RWPE2 (cell line): ENCODE measurements around the gene ACHE.

Source experiments
- ATAC-seq: fragments of 200-7000 bp; cut with Tn5 transposase; 3 replicates; pipeline ENCODE4 v1.9.1; 2021; ENCODE audit warnings: low read depth
- DNase-seq: peaks from one replicate; pipeline ENCODE4 v3.0.0-alpha.2; 2020; ENCODE audit warnings: low spot score
- H3K27ac ChIP-seq: fragments of 450-650 bp; 2 replicates; pipeline ENCODE4 v1.5.1; 2017; ENCODE audit warnings: mild to moderate bottlenecking; ENCODE audit not compliant: poor library complexity, severe bottlenecking
- H3K27me3 ChIP-seq: fragments of 250-450 bp; sonication (Bioruptor Pico); 2 replicates; pipeline ENCODE4 v1.5.1; 2021; ENCODE audit warnings: mild to moderate bottlenecking, moderate library complexity; ENCODE audit not compliant: insufficient read depth, poor library complexity, severe bottlenecking
- H3K36me3 ChIP-seq: fragments of 250-450 bp; sonication (Bioruptor Pico); 2 replicates; pipeline ENCODE4 v1.5.1; 2020; ENCODE audit warnings: low read depth, mild to moderate bottlenecking, moderate library complexity
- H3K4me1 ChIP-seq: fragments of 250-450 bp; sonication (Bioruptor Pico); 2 replicates; pipeline ENCODE4 v1.5.1; 2021; ENCODE audit warnings: mild to moderate bottlenecking, moderate library complexity; ENCODE audit not compliant: insufficient read depth, poor library complexity, severe bottlenecking
- H3K4me3 ChIP-seq: fragments of 250-450 bp; sonication (Bioruptor Pico); 2 replicates; pipeline ENCODE4 v1.5.1; 2021; ENCODE audit warnings: mild to moderate bottlenecking, moderate library complexity; ENCODE audit not compliant: severe bottlenecking
- H3K9me3 ChIP-seq: fragments of 250-450 bp; sonication (Bioruptor Pico); 2 replicates; pipeline ENCODE4 v1.5.1; 2021; ENCODE audit warnings: mild to moderate bottlenecking, moderate library complexity; ENCODE audit not compliant: severe bottlenecking
- TF ChIP-seq, protein P1 (sequence below): fragments of 450-650 bp; IDR thresholded peaks from one replicate; pipeline ENCODE4 v1.5.1; 2017; ENCODE audit warnings: mild to moderate bottlenecking, moderate library complexity; ENCODE audit not compliant: poor library complexity, severe bottlenecking

ACHE gene

DNA sequence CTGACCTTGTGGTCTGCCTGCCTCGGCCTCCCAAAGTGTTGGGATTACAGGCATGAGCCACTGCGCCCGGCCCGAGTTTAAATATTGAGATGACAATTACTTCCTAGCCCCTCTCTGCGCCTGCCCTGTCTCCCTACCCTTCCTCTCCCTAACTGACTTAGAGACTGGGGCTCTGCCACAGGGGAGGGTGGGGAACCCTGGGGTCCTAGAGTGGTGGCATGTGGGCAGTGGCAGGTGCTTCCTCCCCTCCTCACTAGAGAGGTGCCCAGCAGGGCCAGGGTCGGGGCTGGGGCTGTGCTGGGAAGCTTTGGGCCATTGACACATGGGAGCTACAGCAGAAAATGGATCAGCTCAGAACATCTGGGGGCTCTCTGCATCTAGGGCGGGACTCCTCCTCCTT, 7.0 kb upstream of the ACHE start:
- TF ChIP-seq, protein P1, sequence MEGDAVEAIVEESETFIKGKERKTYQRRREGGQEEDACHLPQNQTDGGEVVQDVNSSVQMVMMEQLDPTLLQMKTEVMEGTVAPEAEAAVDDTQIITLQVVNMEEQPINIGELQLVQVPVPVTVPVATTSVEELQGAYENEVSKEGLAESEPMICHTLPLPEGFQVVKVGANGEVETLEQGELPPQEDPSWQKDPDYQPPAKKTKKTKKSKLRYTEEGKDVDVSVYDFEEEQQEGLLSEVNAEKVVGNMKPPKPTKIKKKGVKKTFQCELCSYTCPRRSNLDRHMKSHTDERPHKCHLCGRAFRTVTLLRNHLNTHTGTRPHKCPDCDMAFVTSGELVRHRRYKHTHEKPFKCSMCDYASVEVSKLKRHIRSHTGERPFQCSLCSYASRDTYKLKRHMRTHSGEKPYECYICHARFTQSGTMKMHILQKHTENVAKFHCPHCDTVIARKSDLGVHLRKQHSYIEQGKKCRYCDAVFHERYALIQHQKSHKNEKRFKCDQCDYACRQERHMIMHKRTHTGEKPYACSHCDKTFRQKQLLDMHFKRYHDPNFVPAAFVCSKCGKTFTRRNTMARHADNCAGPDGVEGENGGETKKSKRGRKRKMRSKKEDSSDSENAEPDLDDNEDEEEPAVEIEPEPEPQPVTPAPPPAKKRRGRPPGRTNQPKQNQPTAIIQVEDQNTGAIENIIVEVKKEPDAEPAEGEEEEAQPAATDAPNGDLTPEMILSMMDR, result no peak
- Histone ChIP-seq H3K27ac (no peak overlapping the region), H3K27me3 (no peaks in the 10 kb centered on the region), H3K4me3 (no peak overlapping the region), H3K9me3 (no peaks in the 10 kb centered on the region), H3K4me1 (no peaks in the 10 kb centered on the region), H3K36me3 (no peaks in the 10 kb centered on the region)
- no peak for DNase-seq
- ATAC-seq, result no peak

DNA sequence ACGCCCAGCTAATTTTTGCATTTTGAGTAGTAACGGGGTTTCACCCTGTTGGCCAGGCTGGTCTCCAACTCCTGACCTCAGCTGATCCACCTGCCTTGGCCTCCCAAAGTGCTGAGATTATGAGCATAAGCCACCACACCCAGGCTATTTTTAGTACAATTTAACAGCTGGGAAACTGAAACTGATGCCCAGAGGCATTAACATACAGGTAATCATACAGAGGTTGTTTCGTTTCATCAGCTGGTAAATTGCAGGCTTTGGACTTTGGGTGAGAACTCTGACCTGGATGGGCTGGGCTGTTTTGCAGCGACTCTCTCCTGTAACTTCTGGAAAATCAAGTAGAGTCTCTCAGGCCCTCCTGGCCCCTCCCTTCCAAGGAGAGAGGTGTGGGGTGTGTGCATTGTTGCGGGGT, 6.2 kb upstream of the ACHE start:
- H3K9me3 ChIP-seq, result no peaks in the 10 kb centered on the region
- no peak overlapping the region for H3K4me3 ChIP-seq
- DNase-seq, result no peak
- no peak for ATAC-seq
- no peaks in the 10 kb centered on the region for H3K36me3 ChIP-seq
- H3K27me3 ChIP-seq, result peaks cover 3% of the 10 kb centered on the region
- H3K27ac ChIP-seq, result no peak overlapping the region
- TF ChIP-seq, protein P1, result no peak
- H3K4me1 ChIP-seq, result no peaks in the 10 kb centered on the region

DNA sequence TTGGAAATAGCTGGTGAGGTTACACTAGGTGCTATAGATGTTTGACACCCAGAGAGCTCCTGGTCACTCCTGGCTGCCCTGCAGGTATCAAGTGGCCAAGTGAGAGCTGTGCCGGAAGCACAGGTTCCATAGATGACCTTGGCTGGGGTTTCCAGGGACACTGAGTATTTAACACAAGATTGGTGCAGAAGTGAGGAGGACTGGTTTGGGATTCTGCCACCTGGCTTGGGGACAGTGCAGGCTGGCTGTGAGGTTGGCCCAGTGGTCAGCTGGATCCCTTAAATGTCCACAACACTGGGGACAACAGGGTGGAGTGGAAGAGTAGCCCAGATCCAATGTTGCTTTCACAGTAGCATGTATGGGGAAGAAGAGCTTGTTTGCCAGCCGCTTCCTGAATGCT, 5.3 kb upstream of the ACHE start:
- TF ChIP-seq, protein P1, result no peak
- Histone ChIP-seq H3K27me3 (peaks cover 10% of the 10 kb centered on the region), H3K27ac (no peak overlapping the region), H3K36me3 (no peaks in the 10 kb centered on the region), H3K9me3 (no peaks in the 10 kb centered on the region), H3K4me1 (no peaks in the 10 kb centered on the region), H3K4me3 (no peak overlapping the region)
- ATAC-seq, result no peak
- no peak for DNase-seq

DNA sequence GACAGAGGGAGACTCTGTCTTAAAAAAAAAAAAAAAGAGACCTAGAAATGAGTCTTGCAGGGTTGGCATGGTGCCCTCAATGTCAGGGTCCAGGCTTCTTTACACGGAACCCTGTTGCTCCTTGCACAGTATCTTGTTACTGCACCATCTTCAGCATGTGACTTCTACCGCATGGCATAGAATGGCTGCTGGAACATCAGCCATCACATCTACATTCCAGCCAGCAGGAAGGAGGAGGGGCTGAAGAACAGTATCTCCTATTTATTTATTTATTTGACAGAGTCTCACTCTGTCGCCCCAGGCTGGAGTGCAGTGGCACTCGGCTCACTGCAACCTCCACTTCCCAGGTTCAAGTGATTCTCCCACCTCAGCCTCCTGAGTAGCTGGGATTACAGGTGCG, 3.7 kb upstream of the ACHE start:
- H3K36me3 ChIP-seq, result no peaks in the 10 kb centered on the region
- H3K27me3 ChIP-seq, result peaks cover 23% of the 10 kb centered on the region
- H3K4me3 ChIP-seq, result no peak overlapping the region
- TF ChIP-seq, protein P1, result no peak
- H3K9me3 ChIP-seq, result no peaks in the 10 kb centered on the region
- ATAC-seq, result no peak
- no peaks in the 10 kb centered on the region for H3K4me1 ChIP-seq
- DNase-seq, result no peak
- H3K27ac ChIP-seq, result no peak overlapping the region

DNA sequence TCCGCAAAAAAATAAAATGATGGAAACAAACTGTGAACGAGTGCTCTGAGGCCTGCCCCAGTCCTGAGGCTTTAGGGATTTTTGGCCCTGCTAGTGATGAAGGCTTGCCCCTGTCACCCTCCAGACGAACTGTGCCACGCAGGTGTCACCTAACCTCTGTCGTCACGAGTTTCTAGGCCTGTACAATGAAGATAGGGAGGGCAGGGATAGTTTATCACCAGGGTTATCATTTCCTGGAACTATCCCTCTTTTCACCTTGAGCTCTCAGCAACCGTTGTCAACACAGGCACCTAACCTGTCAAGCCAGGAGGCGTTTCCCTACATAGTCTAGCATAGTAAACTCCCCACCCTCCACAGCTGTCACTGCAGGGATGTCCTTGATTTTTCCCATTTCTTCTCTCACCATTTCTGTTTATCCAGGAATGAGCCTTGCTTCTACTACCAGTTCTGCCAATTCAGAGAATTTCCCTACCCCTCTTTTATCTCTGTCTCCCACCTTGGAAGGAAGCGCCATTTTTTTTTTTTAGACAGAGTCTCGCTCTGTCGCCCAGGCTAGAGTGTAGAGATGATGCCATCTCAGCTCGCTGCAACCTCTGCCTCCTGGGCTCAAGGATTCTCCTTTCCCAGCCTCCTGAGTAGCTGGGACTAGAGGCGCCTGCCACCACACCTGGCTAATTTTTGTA, 2.2 kb upstream of the ACHE start:
- H3K4me3 ChIP-seq, result no peak overlapping the region
- ATAC-seq (no peak), DNase-seq (no peak)
- H3K9me3 ChIP-seq, result no peaks in the 10 kb centered on the region
- no peaks in the 10 kb centered on the region for H3K36me3 ChIP-seq
- H3K4me1 ChIP-seq, result no peaks in the 10 kb centered on the region
- no peak overlapping the region for H3K27ac ChIP-seq
- H3K27me3 ChIP-seq, result peaks cover 23% of the 10 kb centered on the region
- TF ChIP-seq, protein P1, result no peak
